Left ventricle myocardium inferior (tissue), 1 donor: ENCODE measurements around the gene WDR49. TPM values are rescaled to one million over a fixed set of nuclear protein-coding genes. Genes with fewer than 3 reads are reported as not detected.

Experiments
- DNase-seq: peaks from one replicate; pipeline ENCODE4 v3.0.0-alpha.2; 2020
- H3K27ac ChIP-seq: fragments of 200-600 bp; replicated peaks from 2 replicates; pipeline ENCODE4 v1.8.0; 2021
- H3K27me3 ChIP-seq: fragments of 200-600 bp; 2 replicates; pipeline ENCODE4 v1.8.0; 2021; ENCODE audit warnings: low read depth
- H3K36me3 ChIP-seq: fragments of 200-600 bp; 2 replicates; pipeline ENCODE4 v1.8.0; 2021
- H3K4me1 ChIP-seq: fragments of 200-600 bp; 2 replicates; pipeline ENCODE4 v1.8.0; 2021
- H3K4me3 ChIP-seq: fragments of 200-600 bp; 2 replicates; pipeline ENCODE4 v1.8.0; 2021; ENCODE audit warnings: mild to moderate bottlenecking, moderate library complexity
- H3K9me3 ChIP-seq: fragments of 200-600 bp; replicated peaks from 2 replicates; pipeline ENCODE4 v1.8.0; 2021
- intact Hi-C: fragments of 100-400 bp; cut with micrococcal nuclease; formaldehyde crosslinking; loops from one replicate; pipeline ENCODE4 v1.11.0; 2022
- total RNA-seq: library from RNA; stranded (reverse); fragmentation: NEBNext Ultra II Directional; extraction: Animal tissue kit (Norgen Biotek cat#: 25700); gene quantifications from one replicate; pipeline ENCODE4 v1.2.1, GENCODE V29; 2021
- TF ChIP-seq, protein P1 (sequence below): fragments of 200-600 bp; IDR thresholded peaks from 2 replicates; pipeline ENCODE4 v1.8.0; 2021; ENCODE audit warnings: antibody characterized with exemption, mild to moderate bottlenecking, borderline replicate concordance
- donor health status: DM: no; HTN: yes; CAD: no; lungs with severe emphysema.

WDR49 gene
- total RNA-seq, 1 donor from 2014 or later, result 3.7 TPM

GRCh38 chr3:167451282-167451681 lies 202.5 kb downstream of the WDR49 start:
- Histone ChIP-seq H3K27me3 (no peaks in the 10 kb centered on the region), H3K4me1 (no peaks in the 10 kb centered on the region), H3K4me3 (no peak overlapping the region), H3K36me3 (no peaks in the 10 kb centered on the region), H3K9me3 (no peaks in the 10 kb centered on the region), H3K27ac (no peak overlapping the region)
- no peak for DNase-seq
- TF ChIP-seq, protein P1, sequence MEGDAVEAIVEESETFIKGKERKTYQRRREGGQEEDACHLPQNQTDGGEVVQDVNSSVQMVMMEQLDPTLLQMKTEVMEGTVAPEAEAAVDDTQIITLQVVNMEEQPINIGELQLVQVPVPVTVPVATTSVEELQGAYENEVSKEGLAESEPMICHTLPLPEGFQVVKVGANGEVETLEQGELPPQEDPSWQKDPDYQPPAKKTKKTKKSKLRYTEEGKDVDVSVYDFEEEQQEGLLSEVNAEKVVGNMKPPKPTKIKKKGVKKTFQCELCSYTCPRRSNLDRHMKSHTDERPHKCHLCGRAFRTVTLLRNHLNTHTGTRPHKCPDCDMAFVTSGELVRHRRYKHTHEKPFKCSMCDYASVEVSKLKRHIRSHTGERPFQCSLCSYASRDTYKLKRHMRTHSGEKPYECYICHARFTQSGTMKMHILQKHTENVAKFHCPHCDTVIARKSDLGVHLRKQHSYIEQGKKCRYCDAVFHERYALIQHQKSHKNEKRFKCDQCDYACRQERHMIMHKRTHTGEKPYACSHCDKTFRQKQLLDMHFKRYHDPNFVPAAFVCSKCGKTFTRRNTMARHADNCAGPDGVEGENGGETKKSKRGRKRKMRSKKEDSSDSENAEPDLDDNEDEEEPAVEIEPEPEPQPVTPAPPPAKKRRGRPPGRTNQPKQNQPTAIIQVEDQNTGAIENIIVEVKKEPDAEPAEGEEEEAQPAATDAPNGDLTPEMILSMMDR, result no peak
- intact Hi-C loops, result no loop called here

DNA sequence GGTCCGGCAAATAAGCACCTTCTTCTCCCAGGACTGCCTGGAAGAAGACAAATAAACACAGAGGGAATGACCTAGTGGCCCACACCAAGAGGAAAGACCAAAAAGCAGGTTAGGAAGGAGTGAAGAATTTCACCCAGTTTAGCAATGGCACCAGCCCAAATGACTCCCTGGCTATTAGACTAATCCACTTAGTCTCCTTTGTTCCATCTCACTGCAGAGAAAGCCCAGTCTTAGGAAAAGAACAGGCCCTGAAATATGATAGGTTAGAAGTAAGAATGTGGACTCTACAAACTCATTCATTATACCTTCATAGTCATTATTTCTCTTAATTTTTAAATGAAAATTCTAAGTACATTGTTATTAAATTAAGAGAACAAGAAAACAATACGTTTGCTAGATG lies 203.1 kb downstream of the WDR49 start:
- Histone ChIP-seq H3K36me3 (no peaks in the 10 kb centered on the region), H3K9me3 (no peaks in the 10 kb centered on the region), H3K4me3 (no peak overlapping the region), H3K4me1 (no peaks in the 10 kb centered on the region), H3K27me3 (no peaks in the 10 kb centered on the region), H3K27ac (no peak overlapping the region)
- intact Hi-C loops, result no loop called here
- TF ChIP-seq, protein P1, result no peak
- no peak for DNase-seq

DNA sequence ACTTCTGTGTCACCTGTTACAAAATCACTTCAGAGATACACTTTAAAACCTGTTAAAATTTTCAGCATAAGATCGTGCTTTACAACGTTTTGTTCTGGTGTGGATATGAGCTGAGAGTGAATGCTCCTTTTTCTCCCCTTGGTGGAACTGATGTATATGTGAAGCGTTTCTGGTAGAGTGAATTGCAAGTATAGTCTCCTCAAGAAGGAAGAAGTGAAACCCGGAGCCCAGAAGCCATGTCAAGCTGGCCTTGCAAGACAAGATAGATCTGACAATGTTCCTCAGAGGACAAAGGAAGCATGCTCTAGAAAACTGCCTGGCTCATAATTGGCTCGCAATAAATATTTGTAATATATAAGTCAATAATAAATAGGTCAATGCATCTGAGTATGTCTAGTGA lies 203.5 kb downstream of the WDR49 start:
- Histone ChIP-seq H3K27me3 (no peaks in the 10 kb centered on the region), H3K4me1 (no peaks in the 10 kb centered on the region), H3K36me3 (no peaks in the 10 kb centered on the region), H3K27ac (no peak overlapping the region), H3K9me3 (no peaks in the 10 kb centered on the region), H3K4me3 (no peak overlapping the region)
- TF ChIP-seq, protein P1, result no peak
- intact Hi-C loops, result no loop called here
- no peak for DNase-seq

GRCh38 chr3:167445491-167445890 lies 208.3 kb downstream of the WDR49 start:
- intact Hi-C loops, result no loop called here
- Histone ChIP-seq H3K27ac (no peak overlapping the region), H3K4me3 (no peak overlapping the region), H3K36me3 (no peaks in the 10 kb centered on the region), H3K4me1 (no peaks in the 10 kb centered on the region), H3K27me3 (no peaks in the 10 kb centered on the region), H3K9me3 (no peaks in the 10 kb centered on the region)
- DNase-seq, result no peak
- TF ChIP-seq, protein P1, result no peak

DNA sequence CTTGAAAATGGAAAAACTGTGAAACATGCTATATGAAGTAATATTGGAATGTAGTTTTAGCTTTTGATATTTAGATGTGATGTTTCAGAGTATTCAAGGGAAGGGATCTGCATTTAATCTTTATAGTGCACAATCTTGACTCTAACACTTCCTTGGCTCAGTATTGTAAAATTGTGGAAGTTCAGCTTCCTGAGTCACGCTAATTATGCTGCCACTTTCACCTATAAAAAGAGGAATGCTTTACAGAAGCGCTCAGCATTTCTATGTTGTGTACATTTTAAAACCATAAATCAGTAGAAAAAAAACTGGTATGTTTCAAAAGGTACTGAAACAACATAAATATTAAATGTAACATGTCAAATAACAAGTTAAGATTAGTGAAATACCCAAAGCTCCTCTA lies 212.5 kb downstream of the WDR49 start:
- Histone ChIP-seq H3K27me3 (no peaks in the 10 kb centered on the region), H3K9me3 (no peaks in the 10 kb centered on the region), H3K4me3 (no peak overlapping the region), H3K36me3 (no peaks in the 10 kb centered on the region), H3K4me1 (no peaks in the 10 kb centered on the region), H3K27ac (no peak overlapping the region)
- intact Hi-C loops, result no loop called here
- no peak for DNase-seq
- TF ChIP-seq, protein P1, result no peak
